Measurements from ENCODE around the gene LIMK1.

The LIMK1 gene

DNA sequence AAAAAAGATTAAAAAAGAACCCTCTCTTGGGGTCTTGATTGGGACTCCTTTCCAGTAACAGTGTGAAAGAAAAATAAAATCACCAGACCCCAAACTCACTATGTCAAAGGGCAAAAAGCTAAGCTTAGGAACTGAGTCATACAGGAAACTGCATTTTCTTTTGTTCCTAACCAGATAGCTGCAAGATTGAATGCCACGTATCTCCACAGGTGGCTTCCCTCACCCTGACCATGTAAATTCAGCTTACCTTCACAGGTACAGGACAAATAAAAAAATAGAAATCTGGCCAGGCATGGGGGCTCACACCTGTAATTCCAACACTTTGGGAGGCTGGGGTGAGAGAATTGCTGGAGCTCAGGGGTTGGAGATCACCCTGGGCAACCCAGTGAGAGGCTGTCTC is 58.1 kb downstream of the LIMK1 start:
- TF ChIP-seq, protein P1, sequence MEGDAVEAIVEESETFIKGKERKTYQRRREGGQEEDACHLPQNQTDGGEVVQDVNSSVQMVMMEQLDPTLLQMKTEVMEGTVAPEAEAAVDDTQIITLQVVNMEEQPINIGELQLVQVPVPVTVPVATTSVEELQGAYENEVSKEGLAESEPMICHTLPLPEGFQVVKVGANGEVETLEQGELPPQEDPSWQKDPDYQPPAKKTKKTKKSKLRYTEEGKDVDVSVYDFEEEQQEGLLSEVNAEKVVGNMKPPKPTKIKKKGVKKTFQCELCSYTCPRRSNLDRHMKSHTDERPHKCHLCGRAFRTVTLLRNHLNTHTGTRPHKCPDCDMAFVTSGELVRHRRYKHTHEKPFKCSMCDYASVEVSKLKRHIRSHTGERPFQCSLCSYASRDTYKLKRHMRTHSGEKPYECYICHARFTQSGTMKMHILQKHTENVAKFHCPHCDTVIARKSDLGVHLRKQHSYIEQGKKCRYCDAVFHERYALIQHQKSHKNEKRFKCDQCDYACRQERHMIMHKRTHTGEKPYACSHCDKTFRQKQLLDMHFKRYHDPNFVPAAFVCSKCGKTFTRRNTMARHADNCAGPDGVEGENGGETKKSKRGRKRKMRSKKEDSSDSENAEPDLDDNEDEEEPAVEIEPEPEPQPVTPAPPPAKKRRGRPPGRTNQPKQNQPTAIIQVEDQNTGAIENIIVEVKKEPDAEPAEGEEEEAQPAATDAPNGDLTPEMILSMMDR (conservative IDR thresholded peaks at IDR 0.05; ENCODE audit: low read length), result no peak
- TF ChIP-seq EZH2phosphoT487 (IDR thresholded peaks at IDR 0.05; ENCODE audit: borderline replicate concordance), result no peak
- Histone ChIP-seq H2AFZ (ENCODE audit: low read length) (no peak overlapping the region), H3K79me2 (ENCODE audit: insufficient read depth, low read length) (no peaks in the 10 kb centered on the region), H4K20me1 (ENCODE audit: insufficient read depth, low read length, poor library complexity, severe bottlenecking) (no peaks in the 10 kb centered on the region), H3K4me1 (ENCODE audit: insufficient read depth, low read length, poor library complexity, severe bottlenecking) (no peaks in the 10 kb centered on the region), H3K27me3 (ENCODE audit: insufficient read depth, low read length, poor library complexity, severe bottlenecking) (no peaks in the 10 kb centered on the region), H3K9me2 (replicated peaks; ENCODE audit: low read depth, low read length) (no peaks in the 10 kb centered on the region), H3K9me3 (ENCODE audit: insufficient read depth, low read depth, low read length) (no peaks in the 10 kb centered on the region), H3K4me3 (ENCODE audit: low read length, poor library complexity, severe bottlenecking) (no peak overlapping the region), H3K36me3 (ENCODE audit: insufficient read depth, low read length) (no peaks in the 10 kb centered on the region), H3K9ac (ENCODE audit: low read depth, low read length, poor library complexity, severe bottlenecking) (no peak overlapping the region), H3K4me2 (ENCODE audit: low read depth, low read length, poor library complexity, severe bottlenecking) (no peak overlapping the region), H3F3A (ENCODE audit: low read depth) (no peaks in the 10 kb centered on the region)

DNA sequence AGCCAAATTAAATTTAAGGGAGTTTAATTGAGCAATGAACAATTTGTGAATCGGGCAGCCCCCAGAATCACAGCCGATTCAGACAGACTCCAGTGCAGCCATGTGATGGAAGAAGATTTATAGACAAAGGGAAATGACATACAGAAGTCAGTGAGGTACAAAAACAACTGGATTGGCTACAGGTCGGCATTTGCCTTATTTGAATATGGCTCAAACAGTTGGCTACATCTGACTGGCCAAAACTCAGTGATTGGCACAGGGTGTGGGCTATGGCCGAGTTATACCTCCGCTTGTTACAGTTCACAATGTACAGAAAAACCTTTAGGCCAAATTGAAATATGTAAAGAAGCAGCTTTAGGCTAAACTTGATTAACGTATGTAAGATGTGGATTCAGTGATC is 59.8 kb downstream of the LIMK1 start:
- Histone ChIP-seq H3K9me3 (ENCODE audit: insufficient read depth, low read depth, low read length) (no peaks in the 10 kb centered on the region), H2AFZ (ENCODE audit: low read length) (no peak overlapping the region), H3K27me3 (ENCODE audit: insufficient read depth, low read length, poor library complexity, severe bottlenecking) (no peaks in the 10 kb centered on the region), H3K4me3 (ENCODE audit: low read length, poor library complexity, severe bottlenecking) (no peak overlapping the region), H3K9ac (ENCODE audit: low read depth, low read length, poor library complexity, severe bottlenecking) (no peak overlapping the region), H3K36me3 (ENCODE audit: insufficient read depth, low read length) (no peaks in the 10 kb centered on the region), H3K9me2 (replicated peaks; ENCODE audit: low read depth, low read length) (no peaks in the 10 kb centered on the region), H3K4me2 (ENCODE audit: low read depth, low read length, poor library complexity, severe bottlenecking) (no peak overlapping the region), H3K4me1 (ENCODE audit: insufficient read depth, low read length, poor library complexity, severe bottlenecking) (no peaks in the 10 kb centered on the region), H3F3A (ENCODE audit: low read depth) (no peaks in the 10 kb centered on the region), H3K79me2 (ENCODE audit: insufficient read depth, low read length) (no peaks in the 10 kb centered on the region), H4K20me1 (ENCODE audit: insufficient read depth, low read length, poor library complexity, severe bottlenecking) (no peaks in the 10 kb centered on the region)
- TF ChIP-seq, protein P1 (conservative IDR thresholded peaks at IDR 0.05; ENCODE audit: low read length), result no peak
- no peak for TF ChIP-seq EZH2phosphoT487 (IDR thresholded peaks at IDR 0.05; ENCODE audit: borderline replicate concordance)

DNA sequence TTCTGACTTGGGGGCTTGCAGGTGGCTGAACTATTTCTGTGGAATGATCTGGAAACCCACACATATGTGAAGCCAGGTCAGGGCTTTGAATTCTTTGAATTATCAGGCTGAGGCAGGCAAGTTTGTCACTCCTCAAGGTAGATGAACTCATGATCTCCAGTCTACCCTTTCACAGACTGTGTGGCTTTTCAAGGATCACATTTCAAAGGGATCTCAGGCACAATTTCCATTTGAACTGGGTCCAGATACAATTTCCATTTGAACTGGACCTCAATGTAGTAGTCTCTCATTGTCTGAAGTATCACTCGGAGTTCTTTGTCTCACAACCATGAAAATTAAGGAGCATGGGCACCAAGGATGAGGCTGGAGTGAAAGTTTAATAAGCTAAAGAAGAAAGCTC is 64.9 kb downstream of the LIMK1 start:
- no peak overlapping the region for H2AFZ ChIP-seq (ENCODE audit: low read length)
- H3K4me3 ChIP-seq (ENCODE audit: low read length, poor library complexity, severe bottlenecking), result no peak overlapping the region
- no peaks in the 10 kb centered on the region for H3K79me2 ChIP-seq (ENCODE audit: insufficient read depth, low read length)
- no peaks in the 10 kb centered on the region for H3K9me2 ChIP-seq (replicated peaks; ENCODE audit: low read depth, low read length)
- H3F3A ChIP-seq (ENCODE audit: low read depth), result no peaks in the 10 kb centered on the region
- no peaks in the 10 kb centered on the region for H3K4me1 ChIP-seq (ENCODE audit: insufficient read depth, low read length, poor library complexity, severe bottlenecking)
- no peak overlapping the region for H3K9ac ChIP-seq (ENCODE audit: low read depth, low read length, poor library complexity, severe bottlenecking)
- H3K4me2 ChIP-seq (ENCODE audit: low read depth, low read length, poor library complexity, severe bottlenecking), result no peak overlapping the region
- no peaks in the 10 kb centered on the region for H3K27me3 ChIP-seq (ENCODE audit: insufficient read depth, low read length, poor library complexity, severe bottlenecking)
- no peaks in the 10 kb centered on the region for H4K20me1 ChIP-seq (ENCODE audit: insufficient read depth, low read length, poor library complexity, severe bottlenecking)
- H3K36me3 ChIP-seq (ENCODE audit: insufficient read depth, low read length), result no peaks in the 10 kb centered on the region
- TF ChIP-seq EZH2phosphoT487 (IDR thresholded peaks at IDR 0.05; ENCODE audit: borderline replicate concordance), result no peak
- TF ChIP-seq, protein P1 (conservative IDR thresholded peaks at IDR 0.05; ENCODE audit: low read length), result no peak
- H3K9me3 ChIP-seq (ENCODE audit: insufficient read depth, low read depth, low read length), result no peaks in the 10 kb centered on the region
